DOHH2 (cell line): ENCODE measurements around the gene ANKRD2.

Source experiments
- H3F3A ChIP-seq: fragments of 200-600 bp; sonication (generic), shearing (Covaris generic); 2 replicates; pipeline ENCODE4 v1.6.0; 2016; ENCODE audit warnings: antibody characterized with exemption, mild to moderate bottlenecking; ENCODE audit not compliant: control insufficient read depth, insufficient read depth
- H3K27ac ChIP-seq: fragments of 200-600 bp; sonication (generic); 2 replicates; pipeline ENCODE4 v1.5.1; 2014; ENCODE audit warnings: low read depth, mild to moderate bottlenecking, low read length, moderate library complexity
- H3K27me3 ChIP-seq: fragments of 200-600 bp; sonication (generic); 2 replicates; pipeline ENCODE4 v1.6.1; 2014; ENCODE audit warnings: mild to moderate bottlenecking, low read length, mixed read lengths; ENCODE audit not compliant: control insufficient read depth
- H3K36me3 ChIP-seq: fragments of 200-600 bp; sonication (generic); 2 replicates; pipeline ENCODE4 v1.6.1; 2014; ENCODE audit warnings: mild to moderate bottlenecking, low read length, moderate library complexity, mixed read lengths; ENCODE audit not compliant: control insufficient read depth
- H3K4me1 ChIP-seq: fragments of 200-600 bp; sonication (generic); 2 replicates; pipeline ENCODE4 v1.6.1; 2014; ENCODE audit warnings: mild to moderate bottlenecking, low read length, mixed read lengths; ENCODE audit not compliant: control insufficient read depth
- H3K4me2 ChIP-seq: fragments of 200-600 bp; sonication (generic); 2 replicates; pipeline ENCODE4 v1.6.0; 2014; ENCODE audit warnings: mild to moderate bottlenecking, low read length, moderate library complexity
- H3K4me3 ChIP-seq: fragments of 200-600 bp; sonication (generic); 2 replicates; pipeline ENCODE4 v1.5.1; 2014; ENCODE audit warnings: mild to moderate bottlenecking, low read length, mixed read lengths
- H3K79me2 ChIP-seq: fragments of 200-600 bp; sonication (generic); 2 replicates; pipeline ENCODE4 v1.6.1; 2014; ENCODE audit warnings: mild to moderate bottlenecking, low read length, mixed read lengths; ENCODE audit not compliant: control insufficient read depth
- H3K9me2 ChIP-seq: fragments of 200-600 bp; sonication (generic); replicated peaks from 2 replicates; pipeline ENCODE4 v1.6.1; 2014; ENCODE audit warnings: mild to moderate bottlenecking, low read length, mixed read lengths; ENCODE audit not compliant: control insufficient read depth
- H3K9me3 ChIP-seq: fragments of 200-600 bp; sonication (generic); 2 replicates; pipeline ENCODE4 v1.6.1; 2014; ENCODE audit warnings: antibody characterized with exemption, low read length, mixed read lengths; ENCODE audit not compliant: control insufficient read depth, insufficient read depth
- H4K20me1 ChIP-seq: fragments of 200-600 bp; sonication (generic); 2 replicates; pipeline ENCODE4 v1.6.0; 2014; ENCODE audit warnings: low read depth, mild to moderate bottlenecking, antibody characterized with exemption, low read length, moderate library complexity; ENCODE audit not compliant: control insufficient read depth, insufficient read depth
- CTCF ChIP-seq: fragments of 200-600 bp; sonication (generic); IDR thresholded peaks from one replicate; pipeline ENCODE4 v1.5.1; 2014; ENCODE audit warnings: antibody characterized with exemption, mild to moderate bottlenecking, low read depth, low read length; ENCODE audit not compliant: poor library complexity, severe bottlenecking
- EZH2phosphoT487 ChIP-seq: fragments of 200-600 bp; sonication (generic); IDR thresholded peaks from 2 replicates; pipeline ENCODE4 v1.6.1; 2017; ENCODE audit warnings: borderline replicate concordance, mild to moderate bottlenecking, antibody characterized with exemption, low read length, moderate library complexity, mixed read lengths

The ANKRD2 gene

DNA sequence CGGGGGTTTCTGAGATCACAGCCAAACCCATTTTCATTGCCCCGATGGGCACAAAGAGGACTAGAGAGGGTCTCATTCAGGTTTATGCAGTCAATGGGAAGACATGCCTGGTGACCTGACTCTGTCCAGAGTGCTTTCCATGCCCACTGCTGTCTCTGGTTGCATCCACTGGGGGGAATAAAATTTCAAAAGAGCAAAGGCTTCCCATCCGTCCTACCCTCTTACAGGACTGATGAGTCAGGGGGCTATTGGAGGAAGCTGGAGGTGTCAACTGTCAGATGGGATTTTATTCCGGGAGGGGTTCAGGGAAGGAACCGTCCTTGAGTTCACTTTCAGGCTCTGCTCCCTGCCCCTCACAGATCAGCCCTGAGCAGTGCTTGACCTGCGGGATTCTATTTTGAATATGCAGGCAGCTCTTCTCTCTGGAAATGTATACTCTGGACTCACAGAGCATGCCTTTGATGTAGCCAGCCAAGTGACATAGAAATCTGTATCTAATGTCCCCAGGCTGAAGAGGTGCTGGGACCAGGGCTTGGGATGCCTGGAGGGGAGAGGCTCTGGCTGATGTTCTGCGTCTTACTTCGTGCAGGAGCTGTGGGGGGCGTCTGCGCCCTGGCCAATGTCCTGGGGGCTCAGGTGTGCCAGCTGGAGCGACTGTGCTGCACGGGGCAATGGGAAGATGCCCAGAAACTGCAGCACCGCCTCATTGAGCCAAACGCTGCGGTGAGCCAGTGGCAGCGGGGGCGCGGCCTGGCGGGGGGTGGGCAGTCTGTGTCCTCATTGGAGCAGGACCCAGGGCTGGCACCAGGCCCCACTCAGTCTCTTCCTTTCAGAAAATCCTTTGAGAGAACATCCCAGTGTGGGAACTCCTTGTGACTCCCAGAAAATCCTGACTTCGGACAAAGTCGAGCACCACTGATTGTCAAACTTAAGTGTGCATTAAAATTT lies 29.0 kb downstream of the ANKRD2 start:
- no peak overlapping the region for H3K4me3 ChIP-seq
- no peaks in the 10 kb centered on the region for H3F3A ChIP-seq
- no peaks in the 10 kb centered on the region for H3K4me1 ChIP-seq
- H4K20me1 ChIP-seq: no peaks in the 10 kb centered on the region
- H3K27me3 ChIP-seq: no peaks in the 10 kb centered on the region
- no peaks in the 10 kb centered on the region for H3K36me3 ChIP-seq
- no peak for TF ChIP-seq EZH2phosphoT487
- no peak for TF ChIP-seq CTCF
- H3K9me2 ChIP-seq: no peaks in the 10 kb centered on the region
- H3K9me3 ChIP-seq: no peaks in the 10 kb centered on the region
- no peak overlapping the region for H3K27ac ChIP-seq
- no peak overlapping the region for H3K4me2 ChIP-seq
- no peaks in the 10 kb centered on the region for H3K79me2 ChIP-seq

GRCh38 chr10:97607095-97607636 lies 34.6 kb downstream of the ANKRD2 start:
- no peaks in the 10 kb centered on the region for H3K4me1 ChIP-seq
- H3K9me3 ChIP-seq: no peaks in the 10 kb centered on the region
- H3F3A ChIP-seq: no peaks in the 10 kb centered on the region
- H3K27ac ChIP-seq: no peak overlapping the region
- no peak overlapping the region for H3K4me2 ChIP-seq
- no peaks in the 10 kb centered on the region for H3K9me2 ChIP-seq
- no peak overlapping the region for H3K4me3 ChIP-seq
- H3K27me3 ChIP-seq: no peaks in the 10 kb centered on the region
- no peaks in the 10 kb centered on the region for H4K20me1 ChIP-seq
- no peaks in the 10 kb centered on the region for H3K36me3 ChIP-seq
- H3K79me2 ChIP-seq: no peaks in the 10 kb centered on the region
- no peak for TF ChIP-seq CTCF
- no peak for TF ChIP-seq EZH2phosphoT487

DNA sequence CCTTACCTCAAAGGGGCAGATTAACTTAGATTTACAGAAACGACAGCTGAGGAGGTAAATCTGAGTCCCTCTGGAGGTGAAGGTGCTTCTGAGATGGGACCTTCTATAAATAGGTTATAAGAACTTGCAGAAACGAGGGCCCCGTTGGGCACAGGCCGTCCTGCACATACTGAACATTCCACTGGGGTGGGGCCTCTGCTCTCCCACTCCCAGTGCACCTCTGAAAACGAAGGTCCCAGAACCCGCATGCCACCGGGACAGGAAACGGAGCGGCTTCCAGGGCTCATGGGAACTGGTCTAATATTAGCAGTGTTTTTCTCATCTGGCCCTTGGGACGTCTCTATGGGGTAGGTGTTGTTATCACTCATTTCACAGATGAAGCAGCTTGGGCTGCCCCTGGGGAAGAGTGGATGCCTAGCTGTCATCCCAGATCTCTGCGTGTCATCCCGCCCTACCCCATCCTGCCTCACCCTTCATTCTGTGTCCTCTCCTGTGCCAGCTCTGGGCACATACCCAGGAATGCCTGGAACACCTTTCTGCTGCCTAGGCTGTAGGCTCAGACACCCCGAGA lies 36.5 kb downstream of the ANKRD2 start:
- Histone ChIP-seq H3K9me2 (no peaks in the 10 kb centered on the region), H4K20me1 (no peaks in the 10 kb centered on the region), H3K27me3 (no peaks in the 10 kb centered on the region), H3K79me2 (no peaks in the 10 kb centered on the region), H3K36me3 (no peaks in the 10 kb centered on the region), H3K4me3 (no peak overlapping the region), H3K4me1 (no peaks in the 10 kb centered on the region), H3F3A (no peaks in the 10 kb centered on the region), H3K9me3 (no peaks in the 10 kb centered on the region), H3K4me2 (no peak overlapping the region), H3K27ac (no peak overlapping the region)
- no peak for TF ChIP-seq CTCF
- no peak for TF ChIP-seq EZH2phosphoT487
